Thyroid gland (tissue), 4 donors: ENCODE measurements around the gene TMEM150C. TPM values are rescaled to one million over a fixed set of nuclear protein-coding genes. Genes with fewer than 3 reads are reported as not detected.
A peak's percentile ranks its signal among the peaks of the same experiment; 100 is the strongest.

Experiments
- DNase-seq, 2 donors: peaks; one replicate each; pipeline ENCODE4 v3.0.0-alpha.2; 2019
- H3K27ac ChIP-seq, 3 donors: fragments of 200-600 bp; sonication (generic); 1 replicate in 2 of 3; 2 replicates in 1 of 3; pipeline ENCODE4 v1.5.1; 2016 to 2019; ENCODE audit warnings: mild to moderate bottlenecking in 1 of 3, moderate library complexity in 1 of 3
- H3K27me3 ChIP-seq: fragments of 200-600 bp; sonication (generic); one replicate; pipeline ENCODE4 v1.5.1; 2019
- H3K36me3 ChIP-seq, 2 donors: fragments of 200-600 bp; sonication (generic); one replicate each; pipeline ENCODE4 v1.5.1; 2016 to 2019
- H3K4me1 ChIP-seq, 2 donors: fragments of 200-600 bp; sonication (generic); one replicate each; pipeline ENCODE4 v1.5.1; 2017 to 2019
- H3K4me3 ChIP-seq, 3 donors: fragments of 200-600 bp; sonication (generic); replicated peaks in 1 of 3; 1 replicate in 2 of 3; 2 replicates in 1 of 3; pipeline ENCODE4 v1.5.1; 2016; ENCODE audit warnings: mild to moderate bottlenecking in 1 of 3
- H3K9me3 ChIP-seq: fragments of 200-600 bp; sonication (generic); one replicate; pipeline ENCODE4 v1.5.1; 2017
- POLR2A ChIP-seq, 2 donors: fragments of 450-650 bp; IDR thresholded peaks; one replicate each; pipeline ENCODE4 v1.6.1; 2017; ENCODE audit warnings: antibody characterized with exemption in 2 of 2, mild to moderate bottlenecking in 2 of 2, moderate library complexity in 1 of 2
- WGBS, 2 donors: methylation state at CpG; one replicate each; pipeline ENCODE4 v1.1.5; 2017; 5-methylcytosine and 5-hydroxymethylcytosine counted together
- intact Hi-C: fragments of 100-400 bp; cut with DNase I; formaldehyde crosslinking; loops from one replicate; pipeline ENCODE4 v1.15.1; 2023
- total RNA-seq, 4 donors: library from RNA; depleted of rRNA; stranded (reverse); fragments of >200 nt; gene quantifications; one replicate each; pipeline ENCODE4 v1.2.3, GENCODE V29; 2016
- TF ChIP-seq, protein P1 (sequence below), 6 experiments: fragments of 200-600 bp in 3 of 6; fragments of 450-650 bp in 3 of 6; sonication (generic) in 3 of 6; IDR thresholded peaks; one replicate each; pipeline ENCODE4 v1.5.1; 2016 to 2019; ENCODE audit warnings: antibody characterized with exemption in 6 of 6, mild to moderate bottlenecking in 2 of 6, inconsistent platforms in 1 of 6, moderate library complexity in 1 of 6

TMEM150C gene
- total RNA-seq, 4 donors from 2014 or later, result 18.8 to 27.4 (median 23.6) TPM

DNA sequence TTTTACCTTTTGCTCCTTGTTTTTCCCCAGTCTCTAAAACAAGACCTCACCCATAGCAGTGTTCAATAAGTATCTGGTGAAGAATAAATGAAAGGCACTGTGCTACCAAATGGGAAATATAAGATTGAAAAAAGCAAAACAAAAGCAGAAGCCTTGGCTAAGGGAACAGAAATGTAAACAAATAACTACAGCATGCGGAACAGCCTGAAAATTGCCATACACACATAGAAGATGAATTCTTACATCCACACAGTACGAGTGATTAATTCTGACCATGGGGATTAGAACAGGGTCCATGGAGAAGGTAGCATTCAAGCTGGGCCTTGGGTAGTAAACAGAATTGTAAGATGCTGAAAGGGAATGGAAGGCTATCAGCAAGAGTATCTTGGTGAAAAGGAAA, 40.5 kb downstream of the TMEM150C start:
- peaks cover 0 to 5% of the 10 kb centered on the region in 2 donors for H3K4me1 ChIP-seq
- TF ChIP-seq, protein P1, sequence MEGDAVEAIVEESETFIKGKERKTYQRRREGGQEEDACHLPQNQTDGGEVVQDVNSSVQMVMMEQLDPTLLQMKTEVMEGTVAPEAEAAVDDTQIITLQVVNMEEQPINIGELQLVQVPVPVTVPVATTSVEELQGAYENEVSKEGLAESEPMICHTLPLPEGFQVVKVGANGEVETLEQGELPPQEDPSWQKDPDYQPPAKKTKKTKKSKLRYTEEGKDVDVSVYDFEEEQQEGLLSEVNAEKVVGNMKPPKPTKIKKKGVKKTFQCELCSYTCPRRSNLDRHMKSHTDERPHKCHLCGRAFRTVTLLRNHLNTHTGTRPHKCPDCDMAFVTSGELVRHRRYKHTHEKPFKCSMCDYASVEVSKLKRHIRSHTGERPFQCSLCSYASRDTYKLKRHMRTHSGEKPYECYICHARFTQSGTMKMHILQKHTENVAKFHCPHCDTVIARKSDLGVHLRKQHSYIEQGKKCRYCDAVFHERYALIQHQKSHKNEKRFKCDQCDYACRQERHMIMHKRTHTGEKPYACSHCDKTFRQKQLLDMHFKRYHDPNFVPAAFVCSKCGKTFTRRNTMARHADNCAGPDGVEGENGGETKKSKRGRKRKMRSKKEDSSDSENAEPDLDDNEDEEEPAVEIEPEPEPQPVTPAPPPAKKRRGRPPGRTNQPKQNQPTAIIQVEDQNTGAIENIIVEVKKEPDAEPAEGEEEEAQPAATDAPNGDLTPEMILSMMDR (IDR thresholded peaks at IDR 0.05), result no peak
- TF ChIP-seq POLR2A (IDR thresholded peaks at IDR 0.05), result no peak
- no peaks in the 10 kb centered on the region for H3K36me3 ChIP-seq
- intact Hi-C loops, result no loop called here
- no peaks in the 10 kb centered on the region for H3K27me3 ChIP-seq
- WGBS, 2 donors, result 75 to 93% methylated on average over 2 of the region's 2 CpGs
- H3K9me3 ChIP-seq, result no peaks in the 10 kb centered on the region
- H3K4me3 ChIP-seq, result no peak overlapping the region
- no peak overlapping the region for H3K27ac ChIP-seq
- no peak for DNase-seq

DNA sequence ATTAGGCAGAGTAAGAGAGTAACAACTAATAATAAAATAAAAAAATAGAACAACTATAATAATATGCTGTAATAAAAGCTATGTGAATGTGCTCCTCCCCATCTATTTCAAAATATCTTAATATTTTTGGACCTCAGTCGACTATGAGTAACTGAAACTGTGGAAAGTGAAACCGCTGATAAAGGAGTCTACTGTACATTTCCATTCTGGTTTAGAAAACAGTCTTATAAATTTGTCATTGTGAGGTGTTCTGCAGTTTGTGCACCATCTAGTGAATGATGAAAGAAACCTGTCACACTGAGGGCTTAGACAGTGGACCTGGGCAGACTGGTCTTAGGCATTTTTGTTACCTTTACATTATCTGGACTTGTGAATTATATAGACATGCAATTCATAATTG, 42.0 kb downstream of the TMEM150C start:
- no peak for DNase-seq
- Histone ChIP-seq H3K27ac (no peak overlapping the region), H3K4me1 (peaks cover 0 to 12% of the 10 kb centered on the region in 2 donors), H3K27me3 (no peaks in the 10 kb centered on the region), H3K36me3 (no peaks in the 10 kb centered on the region), H3K9me3 (no peaks in the 10 kb centered on the region), H3K4me3 (no peak overlapping the region)
- TF ChIP-seq, protein P1 (IDR thresholded peaks at IDR 0.05), result no peak
- no peak for TF ChIP-seq POLR2A (IDR thresholded peaks at IDR 0.05)
- WGBS, 2 donors, result 82 to 87% methylated on average over 2 of the region's 2 CpGs
- intact Hi-C loops, result no loop called here

DNA sequence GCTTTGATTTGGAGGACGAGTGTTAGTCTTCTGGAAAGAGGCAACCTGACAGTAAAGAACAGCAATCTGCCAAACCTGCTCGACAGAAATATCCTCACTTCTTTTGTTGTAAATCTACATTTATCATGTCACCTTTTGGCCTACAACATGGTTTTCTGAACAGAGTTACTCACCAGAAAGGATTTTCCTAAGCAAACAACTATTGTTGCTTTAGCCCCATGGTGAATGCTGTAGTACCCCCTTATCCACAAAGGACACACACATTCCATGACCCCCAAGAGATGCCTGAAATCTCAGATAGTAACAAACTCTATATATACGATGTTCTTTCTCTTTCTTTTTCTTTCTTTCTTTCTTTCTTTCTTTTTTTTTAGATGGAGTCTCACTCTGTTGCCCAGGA, 42.7 kb downstream of the TMEM150C start:
- intact Hi-C loops, result no loop called here

DNA sequence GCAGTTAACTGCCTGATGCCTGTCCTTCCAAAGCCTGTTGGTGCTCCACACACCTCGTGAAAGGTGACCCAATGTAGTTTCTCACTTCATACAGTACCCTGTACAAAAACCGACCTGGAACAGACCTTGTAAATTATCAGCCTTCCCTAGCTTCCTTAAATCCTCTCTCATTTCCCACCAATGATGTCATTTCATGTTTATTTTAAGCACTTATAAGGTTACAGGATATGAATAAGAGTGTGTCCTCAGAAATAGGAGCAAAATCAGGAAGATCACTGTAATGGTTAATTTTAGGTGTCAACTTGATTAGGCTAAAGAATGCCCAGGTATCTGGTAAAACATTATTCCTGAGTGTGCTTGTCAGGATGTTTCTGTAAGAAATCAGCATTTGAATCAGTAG, 44.7 kb downstream of the TMEM150C start:
- intact Hi-C loops, result no loop called here
- Histone ChIP-seq H3K36me3 (no peaks in the 10 kb centered on the region), H3K4me1 (peaks cover 0 to 12% of the 10 kb centered on the region in 2 donors), H3K27me3 (no peaks in the 10 kb centered on the region), H3K9me3 (no peaks in the 10 kb centered on the region), H3K4me3 (no peak overlapping the region), H3K27ac (no peak overlapping the region)
- DNase-seq, result no peak
- WGBS, 2 donors, result 63 to 68% methylated on average over 2 of the region's 2 CpGs
- TF ChIP-seq, protein P1 (IDR thresholded peaks at IDR 0.05), result no peak
- no peak for TF ChIP-seq POLR2A (IDR thresholded peaks at IDR 0.05)

More for the DNA sequence above, 42.7 kb downstream of the TMEM150C start:
- Histone ChIP-seq H3K4me3 (no peak overlapping the region), H3K27ac (no peak overlapping the region), H3K9me3 (no peaks in the 10 kb centered on the region), H3K4me1 (peaks cover 0 to 12% of the 10 kb centered on the region in 2 donors), H3K36me3 (no peaks in the 10 kb centered on the region), H3K27me3 (no peaks in the 10 kb centered on the region)
- TF ChIP-seq, protein P1 (IDR thresholded peaks at IDR 0.05), result no peak
- no peak for TF ChIP-seq POLR2A (IDR thresholded peaks at IDR 0.05)
- 61 to 64% methylated on average over 3 of the region's 3 CpGs for WGBS, 2 donors
- no peak for DNase-seq

DNA sequence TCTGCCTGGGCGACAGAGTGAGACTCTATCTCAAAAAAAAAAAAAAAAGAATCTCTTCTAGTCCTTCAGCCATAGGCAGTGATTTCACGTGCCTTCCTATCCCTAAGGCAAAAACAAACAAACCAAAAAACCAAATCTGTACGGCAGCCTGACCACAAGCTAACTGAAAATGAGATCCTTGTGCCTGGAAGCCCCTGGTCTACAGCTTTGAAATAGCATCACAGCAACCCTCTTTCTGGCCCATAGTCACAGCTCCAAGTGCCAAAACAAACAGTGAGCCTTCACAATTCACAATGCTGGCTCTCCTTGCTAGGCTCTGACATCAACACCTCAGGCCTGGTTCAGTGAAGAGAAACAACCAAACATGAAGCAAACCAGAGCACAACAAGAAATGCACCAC, 46.1 kb downstream of the TMEM150C start:
- Histone ChIP-seq H3K27me3 (no peaks in the 10 kb centered on the region), H3K4me3 (no peak overlapping the region), H3K9me3 (no peaks in the 10 kb centered on the region), H3K36me3 (no peaks in the 10 kb centered on the region), H3K27ac (no peak overlapping the region), H3K4me1 (peaks cover 0 to 12% of the 10 kb centered on the region in 2 donors)
- peak; percentile 17 to 34 for DNase-seq
- TF ChIP-seq, protein P1 (IDR thresholded peaks at IDR 0.05), result no peak
- intact Hi-C loops, result no loop called here
- 31 to 37% methylated on average over 3 of the region's 3 CpGs for WGBS, 2 donors
